IPS-20b (cell line): ENCODE results near the gene OR2A5.
"Not testable (repeated sequence)": the region's sequence is repeated elsewhere in the genome, so short reads cannot be mapped to it uniquely, and the experiment has no call there.

Experiments
- H3K27ac ChIP-seq: one replicate; pipeline ENCODE4 v1.5.1; 2013; ENCODE audit warnings: low read length
- H3K27me3 ChIP-seq: 2 replicates; pipeline ENCODE4 v1.6.1; 2013; ENCODE audit warnings: mild to moderate bottlenecking, low read length, inconsistent platforms; ENCODE audit not compliant: insufficient read depth
- H3K36me3 ChIP-seq: 2 replicates; pipeline ENCODE4 v1.6.1; 2013; ENCODE audit warnings: low read depth, mild to moderate bottlenecking, inconsistent platforms, low read length, moderate library complexity; ENCODE audit not compliant: insufficient read depth
- H3K4me1 ChIP-seq: 2 replicates; pipeline ENCODE4 v1.6.1; 2013; ENCODE audit warnings: mild to moderate bottlenecking, control low read depth, inconsistent platforms, low read length, moderate library complexity; ENCODE audit not compliant: insufficient read depth
- H3K4me3 ChIP-seq: 2 replicates; pipeline ENCODE4 v1.5.1; 2013; ENCODE audit warnings: mild to moderate bottlenecking, low read length, inconsistent platforms
- H3K9ac ChIP-seq: 2 replicates; pipeline ENCODE4 v1.6.1; 2013; ENCODE audit warnings: low read depth, mild to moderate bottlenecking, inconsistent platforms, low read length, moderate library complexity
- H3K9me3 ChIP-seq: 2 replicates; pipeline ENCODE4 v1.6.1; 2013; ENCODE audit warnings: mild to moderate bottlenecking, low read depth, low read length, inconsistent platforms; ENCODE audit not compliant: insufficient read depth

The OR2A5 gene, protein sequence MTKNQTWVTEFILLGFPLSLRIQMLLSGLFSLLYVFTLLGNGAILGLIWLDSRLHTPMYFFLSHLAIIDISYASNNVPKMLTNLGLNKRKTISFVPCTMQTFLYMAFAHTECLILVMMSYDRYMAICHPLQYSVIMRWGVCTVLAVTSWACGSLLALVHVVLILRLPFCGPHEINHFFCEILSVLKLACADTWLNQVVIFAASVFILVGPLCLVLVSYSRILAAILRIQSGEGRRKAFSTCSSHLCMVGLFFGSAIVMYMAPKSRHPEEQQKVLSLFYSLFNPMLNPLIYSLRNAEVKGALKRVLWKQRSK

DNA sequence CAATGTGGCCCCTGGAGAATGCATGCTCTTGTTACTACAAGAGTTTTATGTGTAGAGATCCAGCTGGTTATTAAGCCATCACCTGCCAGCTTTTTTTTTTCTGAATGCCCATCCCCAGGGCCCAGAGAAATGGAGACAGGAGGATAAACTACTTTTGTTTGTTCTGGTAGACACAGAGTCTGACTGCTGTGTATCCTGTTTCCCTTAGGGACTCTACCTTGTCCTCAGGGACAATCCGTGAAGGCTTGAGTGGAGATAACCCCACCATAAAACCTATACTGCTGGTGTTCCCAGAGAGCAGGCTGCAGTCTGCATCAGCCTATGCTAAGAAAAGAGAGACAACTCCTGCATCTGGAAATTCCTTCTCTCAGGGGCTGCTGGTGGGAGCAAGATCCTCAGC, at the start of gene OR2A5:
TSS of gene OR2A5 (plus strand) at position 301 of the 400 bp plus-strand sequence. CDS start 1,454 bp downstream, outside the sequence.
- Histone ChIP-seq H3K36me3 (no peaks in the 10 kb centered on the region), H3K4me1 (no peaks in the 10 kb centered on the region), H3K27ac (no peak within 1 kb of the TSS), H3K27me3 (no peaks in the 10 kb centered on the region), H3K4me3 (no peak within 1 kb of the TSS), H3K9me3 (no peaks in the 10 kb centered on the region), H3K9ac (no peak within 1 kb of the TSS)

DNA sequence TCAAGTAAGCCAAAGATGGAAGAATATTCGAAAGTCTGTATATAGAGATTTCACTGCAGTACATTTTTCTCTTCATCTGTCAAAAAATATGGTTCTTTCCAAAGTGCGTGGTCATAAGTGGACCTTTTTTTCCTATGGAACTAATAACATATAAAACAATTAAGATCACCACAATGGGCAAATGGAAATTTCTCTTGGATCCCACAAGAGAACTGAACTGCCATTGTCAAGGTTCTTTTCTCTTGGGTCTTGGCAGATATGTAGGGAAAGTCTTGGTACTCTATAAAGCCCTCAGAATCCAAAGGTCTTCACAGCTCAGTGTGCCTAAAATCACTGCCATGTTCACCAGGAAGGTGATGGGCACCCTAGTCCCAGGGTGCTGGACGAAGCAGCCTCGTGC, 48.7 kb upstream of the OR2A5 start, which contains the start of gene OR6B1:
TSS of gene OR6B1 (plus strand) at position 301 of the 400 bp plus-strand sequence. CDS start 3,677 bp downstream, outside the sequence.
- H3K27me3 ChIP-seq, result no peaks in the 10 kb centered on the region
- H3K4me3 ChIP-seq, result no peak within 1 kb of the TSS
- H3K27ac ChIP-seq, result no peak within 1 kb of the TSS
- H3K9me3 ChIP-seq, result no peaks in the 10 kb centered on the region; the same call in 1 of the 2 replicates
- H3K4me1 ChIP-seq, result no peaks in the 10 kb centered on the region
- no peak within 1 kb of the TSS for H3K9ac ChIP-seq
- H3K36me3 ChIP-seq, result no peaks in the 10 kb centered on the region

DNA sequence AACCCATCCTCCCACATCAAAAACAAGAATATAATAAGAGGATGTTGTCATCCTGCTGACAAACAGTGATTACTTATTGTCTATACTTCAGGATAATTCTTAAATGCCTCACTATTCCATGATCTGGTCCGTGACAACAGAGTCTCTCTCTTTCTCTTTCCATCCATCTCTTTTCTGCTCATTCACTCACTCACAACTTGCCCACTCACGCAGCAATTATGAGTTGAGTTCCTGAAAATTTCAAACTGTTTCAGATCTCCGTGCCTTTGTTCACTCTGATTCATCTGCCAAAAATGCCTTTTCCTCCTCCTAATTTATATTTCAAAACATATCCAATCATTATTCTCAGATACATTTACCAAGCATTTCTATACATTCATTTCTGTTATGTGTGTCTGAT, 47.2 kb upstream of the OR2A5 start:
- H3K4me1 ChIP-seq, result no peaks in the 10 kb centered on the region
- H3K27me3 ChIP-seq, result no peaks in the 10 kb centered on the region
- no peaks in the 10 kb centered on the region; the same call in 1 of the 2 replicates for H3K9me3 ChIP-seq
- no peak overlapping the region for H3K9ac ChIP-seq
- no peak overlapping the region for H3K4me3 ChIP-seq
- no peaks in the 10 kb centered on the region for H3K36me3 ChIP-seq
- no peak overlapping the region for H3K27ac ChIP-seq

DNA sequence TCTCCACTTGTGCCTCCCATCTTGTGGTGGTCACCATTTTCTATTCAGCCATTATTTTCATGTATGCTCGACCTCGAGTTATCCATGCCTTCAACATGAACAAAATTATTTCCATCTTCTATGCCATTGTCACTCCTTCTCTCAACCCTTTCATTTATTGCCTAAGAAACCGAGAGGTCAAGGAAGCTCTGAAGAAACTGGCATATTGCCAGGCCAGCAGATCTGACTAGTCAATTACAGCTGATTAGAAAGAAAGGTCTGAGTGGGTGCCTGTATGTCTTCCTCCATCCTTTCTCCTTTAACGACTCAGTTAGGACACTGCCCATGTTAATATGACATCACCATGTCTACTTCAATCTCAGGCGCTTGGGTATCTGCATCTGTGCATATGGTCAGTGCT, 44.0 kb upstream of the OR2A5 start:
- no peak overlapping the region for H3K4me3 ChIP-seq
- H3K4me1 ChIP-seq, result no peaks in the 10 kb centered on the region
- H3K27me3 ChIP-seq, result no peaks in the 10 kb centered on the region
- H3K9ac ChIP-seq, result no peak overlapping the region
- peaks cover 19% of the 10 kb centered on the region for H3K9me3 ChIP-seq
- no peak overlapping the region for H3K27ac ChIP-seq
- no peaks in the 10 kb centered on the region for H3K36me3 ChIP-seq

DNA sequence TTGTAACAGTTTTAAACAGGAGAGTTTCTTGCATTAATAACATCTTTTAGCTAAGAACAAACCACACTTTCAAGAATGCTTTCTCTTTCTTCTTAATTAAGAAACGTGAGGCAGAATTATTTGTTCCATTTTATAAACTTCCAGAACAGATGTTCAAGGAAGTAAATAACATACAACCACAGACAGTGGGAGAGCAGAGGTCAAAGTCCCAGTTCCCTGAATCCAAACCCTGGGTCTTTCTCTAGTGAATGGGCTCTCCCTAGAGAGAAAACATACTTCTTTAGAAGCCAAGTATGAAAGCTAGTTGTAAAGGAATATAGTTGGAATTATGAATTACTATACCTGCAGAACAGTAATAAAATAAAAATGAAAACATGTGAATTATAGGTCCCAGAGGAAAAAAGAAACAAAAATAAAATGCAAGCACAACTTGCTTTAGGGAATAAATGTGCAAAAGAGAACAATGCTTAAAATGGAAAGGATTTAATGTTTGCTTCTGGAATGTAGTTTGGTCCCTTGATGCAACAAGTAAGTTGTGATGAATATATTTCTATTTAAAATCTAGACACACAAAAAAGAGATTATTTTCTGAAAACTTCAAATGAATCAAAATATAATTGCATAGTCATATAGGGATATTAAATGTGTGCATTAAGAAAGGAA, 42.6 kb upstream of the OR2A5 start:
- Histone ChIP-seq H3K9ac (no peak overlapping the region), H3K9me3 (peaks cover 27% of the 10 kb centered on the region), H3K27ac (no peak overlapping the region), H3K4me1 (no peaks in the 10 kb centered on the region), H3K27me3 (no peaks in the 10 kb centered on the region), H3K4me3 (no peak overlapping the region), H3K36me3 (no peaks in the 10 kb centered on the region)

DNA sequence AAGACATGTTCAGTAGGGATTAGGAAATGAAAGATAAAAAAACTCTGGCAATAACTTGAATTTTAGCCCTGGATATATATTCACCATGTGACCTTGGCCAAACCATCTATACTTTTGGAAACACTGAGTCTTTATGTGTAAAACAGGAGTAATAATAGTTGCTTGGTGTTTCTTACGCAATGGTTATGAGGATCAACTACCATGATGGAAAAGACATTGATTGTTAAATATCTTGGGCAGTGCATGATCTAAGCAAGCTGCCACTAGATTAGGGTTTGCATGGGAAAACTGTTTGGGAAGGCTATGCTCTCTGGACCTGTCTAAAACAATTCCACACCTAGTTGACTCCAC, 42.1 kb upstream of the OR2A5 start:
- Histone ChIP-seq H3K27ac (no peak overlapping the region), H3K27me3 (no peaks in the 10 kb centered on the region), H3K4me3 (no peak overlapping the region), H3K9me3 (peaks cover 27% of the 10 kb centered on the region), H3K9ac (no peak overlapping the region), H3K4me1 (no peaks in the 10 kb centered on the region), H3K36me3 (no peaks in the 10 kb centered on the region)

DNA sequence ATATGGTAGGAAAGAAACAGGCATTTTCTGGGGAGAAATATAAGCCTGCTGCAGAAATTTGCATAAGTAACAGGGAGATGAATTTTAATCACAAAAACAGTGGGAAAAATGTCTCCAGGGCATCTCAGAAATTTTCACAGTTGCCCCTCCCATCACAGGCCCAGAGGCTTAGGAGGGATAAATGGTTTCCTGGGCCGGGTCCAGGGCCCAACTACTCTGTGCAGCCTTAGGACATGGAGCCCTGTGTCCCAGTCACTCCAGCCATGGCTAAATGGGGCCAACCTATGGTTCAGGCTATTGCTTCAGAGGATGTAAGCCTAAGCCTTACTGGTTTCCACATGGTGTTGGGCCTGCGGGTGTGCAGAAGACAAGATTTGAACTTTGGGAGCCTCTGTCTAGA, 39.4 kb upstream of the OR2A5 start:
- H3K9ac ChIP-seq, result no peak overlapping the region
- no peaks in the 10 kb centered on the region for H3K27me3 ChIP-seq
- no peak overlapping the region for H3K27ac ChIP-seq
- no peaks in the 10 kb centered on the region for H3K36me3 ChIP-seq
- H3K9me3 ChIP-seq, result peaks cover 27% of the 10 kb centered on the region
- H3K4me3 ChIP-seq, result no peak overlapping the region
- H3K4me1 ChIP-seq, result no peaks in the 10 kb centered on the region

DNA sequence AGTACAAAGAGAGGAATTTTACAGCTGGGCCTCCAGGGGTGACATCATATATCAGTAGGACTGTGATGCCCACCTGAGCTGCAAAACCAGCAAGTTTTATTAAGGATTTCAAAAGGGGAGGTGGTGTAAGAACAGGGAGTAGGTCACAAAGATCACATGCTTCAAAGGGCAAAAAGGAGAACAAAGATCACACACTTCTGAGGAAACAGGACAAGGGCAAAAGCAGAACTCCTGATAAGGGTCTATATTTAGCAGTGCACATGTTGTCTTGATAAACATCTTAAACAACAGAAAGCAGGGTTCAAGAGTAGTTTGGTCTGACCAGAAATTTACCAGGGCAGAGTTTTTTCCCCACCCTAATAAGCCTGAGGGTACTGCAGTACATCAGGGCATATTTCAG, 38.7 kb upstream of the OR2A5 start:
- H3K4me1 ChIP-seq, H3K4me3 ChIP-seq, H3K27ac ChIP-seq, H3K9ac ChIP-seq, H3K27me3 ChIP-seq, H3K36me3 ChIP-seq: not testable (repeated sequence)
- peaks cover 27% of the 10 kb centered on the region for H3K9me3 ChIP-seq

DNA sequence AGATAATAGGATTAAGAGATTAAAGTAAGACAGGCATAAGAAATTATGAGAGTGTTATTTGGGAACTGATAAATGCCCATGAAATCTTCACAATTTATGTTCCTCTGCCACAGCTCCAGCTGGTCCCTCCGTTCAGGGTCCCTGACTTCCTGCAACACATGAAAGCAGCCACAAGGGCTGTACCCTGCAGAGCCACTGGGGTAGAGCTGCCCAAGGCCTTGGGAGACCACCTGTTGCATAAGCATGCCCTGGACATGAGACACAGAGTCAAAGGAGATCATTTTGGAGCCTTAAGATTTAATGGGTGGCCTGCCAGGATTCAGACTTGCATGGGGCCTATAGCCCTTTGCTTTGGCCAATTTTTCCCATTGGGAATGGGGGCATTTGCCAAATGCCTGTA, 37.9 kb upstream of the OR2A5 start:
- not testable (repeated sequence) for H3K4me1 ChIP-seq, H3K27ac ChIP-seq, H3K27me3 ChIP-seq, H3K4me3 ChIP-seq, H3K9ac ChIP-seq, H3K36me3 ChIP-seq
- peaks cover 27% of the 10 kb centered on the region for H3K9me3 ChIP-seq

DNA sequence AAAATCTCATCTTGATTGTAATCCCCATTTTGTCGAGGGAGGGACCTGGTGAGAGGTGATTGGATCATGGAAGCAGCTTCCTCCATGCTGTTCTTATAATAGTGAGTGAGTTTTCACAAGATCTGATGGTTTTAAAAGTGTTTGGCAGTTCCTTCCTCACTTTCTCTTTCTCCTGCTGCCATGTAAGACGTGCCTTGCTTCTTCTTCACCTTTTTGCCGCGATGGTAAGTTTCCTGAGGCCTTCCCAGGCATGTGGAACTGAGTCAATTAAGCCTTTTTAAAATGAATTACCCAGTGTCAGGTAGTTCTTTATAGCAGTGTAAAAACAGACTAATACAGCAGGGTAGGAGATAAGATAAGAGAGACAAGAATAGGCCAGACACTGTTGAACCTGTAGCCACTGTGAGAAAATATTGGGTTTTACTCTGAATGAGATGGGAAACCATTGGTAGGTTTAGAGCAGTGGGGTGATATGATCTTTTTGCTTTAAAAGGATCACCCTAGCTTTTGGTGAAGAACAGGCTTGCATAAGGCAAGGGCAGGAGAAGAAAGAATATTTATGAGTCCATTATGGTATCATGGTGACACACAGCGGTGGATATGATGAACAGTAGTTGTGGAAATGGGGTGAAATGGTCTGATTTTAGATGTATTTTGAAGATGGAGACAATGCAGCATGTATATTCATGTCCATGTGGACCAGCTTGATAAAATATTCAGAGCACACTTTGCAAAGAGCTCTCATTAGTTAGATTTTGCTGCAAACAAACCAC, 37.1 kb upstream of the OR2A5 start:
- no peak overlapping the region for H3K9ac ChIP-seq
- H3K9me3 ChIP-seq, result peaks cover 27% of the 10 kb centered on the region
- H3K27me3 ChIP-seq, result no peaks in the 10 kb centered on the region
- H3K4me1 ChIP-seq, result no peaks in the 10 kb centered on the region
- H3K36me3 ChIP-seq, result no peaks in the 10 kb centered on the region
- no peak overlapping the region for H3K4me3 ChIP-seq
- no peak overlapping the region for H3K27ac ChIP-seq

DNA sequence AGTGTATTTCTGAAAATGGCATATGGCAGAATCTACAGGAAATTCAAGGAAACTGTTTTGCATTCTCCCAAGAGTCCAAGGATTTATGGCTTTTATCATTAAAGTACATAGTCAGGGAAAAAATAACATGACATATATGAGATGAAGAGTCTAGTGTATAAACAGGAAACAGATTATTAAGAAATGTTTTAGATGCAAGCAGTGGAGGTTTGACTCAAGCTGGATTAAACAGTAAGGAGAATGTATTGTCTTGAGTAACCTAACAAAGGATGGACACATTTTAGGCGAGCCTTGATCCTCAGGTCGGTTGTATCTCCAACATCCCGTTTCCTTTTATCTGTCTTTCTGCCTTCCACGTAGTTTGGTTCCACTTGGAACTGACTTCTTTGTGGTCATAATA, 30.7 kb upstream of the OR2A5 start:
- Histone ChIP-seq H3K27ac (no peak overlapping the region), H3K9ac (no peak overlapping the region), H3K4me3 (no peak overlapping the region), H3K36me3 (no peaks in the 10 kb centered on the region), H3K4me1 (peaks cover 4% of the 10 kb centered on the region; the same call in 1 of the 2 replicates), H3K9me3 (no peaks in the 10 kb centered on the region), H3K27me3 (no peaks in the 10 kb centered on the region)
